Kasumi-1 (cell line): ENCODE measurements around the gene SMCHD1.
"Not testable (repeated sequence)": the region's sequence is repeated elsewhere in the genome, so short reads cannot be mapped to it uniquely, and the experiment has no call there.

Experiments used
- DNase-seq, 2 experiments: peaks; one replicate each; lab custom pipeline; 2025; lab: John Stamatoyannopoulos, UW

The SMCHD1 gene

DNA sequence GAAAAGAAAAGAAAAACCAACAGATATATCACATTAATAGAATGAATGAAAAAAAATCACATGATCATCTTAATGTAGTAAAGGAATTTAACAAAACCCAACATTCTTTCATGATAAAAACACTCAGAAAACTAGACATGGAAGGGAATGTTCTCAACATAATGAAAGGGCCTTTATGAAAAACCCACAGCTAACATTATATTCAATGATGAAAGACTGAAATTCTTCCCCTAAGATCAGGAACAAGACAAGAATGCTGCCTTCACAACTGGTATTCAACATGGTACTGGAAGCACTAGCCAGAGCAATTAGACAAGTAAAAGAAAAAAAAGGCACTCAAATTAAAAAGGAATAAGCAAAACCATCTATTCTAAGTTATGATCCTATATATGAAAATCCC is 162.8 kb downstream of the SMCHD1 start:
- no peak for DNase-seq

DNA sequence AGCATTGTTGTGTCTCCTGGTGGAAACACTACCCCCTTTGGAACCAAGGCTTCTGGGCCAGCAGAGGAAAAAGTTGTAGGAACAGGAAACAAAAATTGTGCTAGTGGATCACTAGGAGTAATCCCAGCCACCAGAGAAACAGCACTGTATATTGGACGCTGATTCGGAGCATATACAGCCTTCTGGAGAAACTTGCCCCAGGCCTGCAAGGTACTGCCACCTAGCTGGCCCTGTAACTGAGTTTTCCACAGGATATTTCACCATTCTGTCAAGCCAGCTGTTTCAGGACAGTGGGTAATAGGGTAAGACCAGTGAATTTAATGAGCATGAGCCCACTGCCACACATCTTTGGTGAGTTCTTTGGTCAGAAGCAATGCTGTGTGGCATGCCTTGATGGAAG is 166.2 kb downstream of the SMCHD1 start:
- no peak for DNase-seq

DNA sequence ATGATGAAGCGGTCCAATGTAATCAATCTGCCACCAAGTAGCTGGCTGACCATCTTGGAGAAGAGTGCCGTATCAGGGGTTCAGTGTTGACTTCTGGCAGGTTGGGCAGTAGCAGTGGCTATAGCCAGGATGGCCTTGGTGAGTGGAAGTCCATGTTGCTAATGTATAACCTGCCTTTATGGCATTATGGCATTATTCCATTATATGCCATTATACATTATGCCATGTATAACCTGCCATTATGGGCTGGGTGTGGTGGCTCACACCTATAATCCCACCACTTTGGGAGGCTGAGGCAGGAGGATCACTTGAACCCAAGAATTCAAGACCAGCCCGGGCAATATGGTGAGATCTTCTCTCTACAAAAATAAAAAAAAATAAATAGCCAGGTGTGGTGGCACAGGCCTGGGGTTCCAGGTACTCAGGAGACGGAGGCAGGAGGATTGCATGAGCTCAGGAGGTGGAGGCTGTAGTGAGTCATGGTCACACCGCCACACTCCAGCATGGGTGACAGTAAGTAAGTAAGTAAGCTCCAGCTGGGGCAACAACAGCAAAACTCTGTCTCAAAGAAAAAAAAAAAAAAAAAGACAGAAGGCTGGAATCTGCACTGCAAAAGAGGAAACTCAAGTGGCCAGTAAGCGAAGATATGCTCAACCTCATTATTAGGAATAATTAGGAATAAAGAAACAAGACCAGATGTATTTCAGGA is 166.8 kb downstream of the SMCHD1 start:
- no peak for DNase-seq

DNA sequence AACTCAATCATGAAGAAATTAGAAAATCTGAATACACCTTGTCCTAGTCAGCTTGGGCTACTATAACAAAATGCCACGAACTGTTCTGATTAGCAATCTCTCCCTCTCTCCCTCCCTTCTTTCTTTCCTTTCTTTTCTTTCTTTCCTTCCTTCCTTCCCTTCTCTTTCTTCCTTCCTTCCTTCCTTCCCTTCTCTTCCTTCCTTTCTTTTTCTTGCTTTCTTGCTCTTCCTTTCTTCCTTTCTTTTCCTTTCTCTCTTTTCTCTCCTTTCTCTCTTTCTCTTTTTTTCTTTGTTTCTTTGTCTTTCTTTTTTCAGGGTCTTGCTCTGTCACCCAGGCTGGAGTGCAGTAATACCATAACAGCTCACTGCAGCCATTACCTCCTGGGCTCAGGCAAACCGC is 167.7 kb downstream of the SMCHD1 start:
- no peak for DNase-seq

DNA sequence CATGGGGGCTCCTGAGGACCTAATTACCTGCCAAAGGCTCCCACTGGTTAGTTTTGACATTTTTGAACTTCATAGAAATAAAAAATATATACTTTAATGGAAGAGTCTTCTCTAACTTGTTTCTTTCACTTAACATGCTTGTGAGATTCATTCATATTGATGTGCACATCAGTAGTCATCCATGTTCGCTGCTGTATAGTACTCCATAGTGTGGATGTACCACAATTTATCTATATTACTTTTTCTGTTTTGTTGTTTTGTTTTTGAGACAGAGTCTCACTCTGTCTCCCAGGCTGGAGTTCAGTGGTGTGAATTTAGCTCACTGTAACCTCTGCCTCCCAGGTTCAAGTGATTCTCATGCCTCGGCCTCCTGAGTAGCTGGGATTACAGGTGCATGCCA is 168.4 kb downstream of the SMCHD1 start:
- DNase-seq, result no peak

DNA sequence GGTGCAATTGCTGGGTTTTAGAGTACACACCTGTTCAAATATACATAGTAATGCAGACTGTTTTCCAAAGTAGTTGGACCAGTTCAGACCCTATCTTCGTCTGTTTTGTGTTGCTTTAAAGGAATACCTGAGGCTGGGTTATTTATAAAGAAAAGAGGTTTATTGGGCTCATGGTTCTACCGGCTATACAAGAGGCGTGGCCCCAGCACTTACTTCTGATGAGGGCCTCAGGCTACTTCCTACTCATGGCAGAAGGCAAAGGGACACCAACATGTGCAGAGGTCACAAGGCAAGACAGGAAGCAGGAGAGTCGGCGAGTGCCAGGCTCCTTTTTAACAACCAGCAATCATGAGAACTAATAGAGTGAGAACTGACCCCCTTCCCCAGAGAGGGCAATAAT is 169.3 kb downstream of the SMCHD1 start:
- DNase-seq, result no peak

DNA sequence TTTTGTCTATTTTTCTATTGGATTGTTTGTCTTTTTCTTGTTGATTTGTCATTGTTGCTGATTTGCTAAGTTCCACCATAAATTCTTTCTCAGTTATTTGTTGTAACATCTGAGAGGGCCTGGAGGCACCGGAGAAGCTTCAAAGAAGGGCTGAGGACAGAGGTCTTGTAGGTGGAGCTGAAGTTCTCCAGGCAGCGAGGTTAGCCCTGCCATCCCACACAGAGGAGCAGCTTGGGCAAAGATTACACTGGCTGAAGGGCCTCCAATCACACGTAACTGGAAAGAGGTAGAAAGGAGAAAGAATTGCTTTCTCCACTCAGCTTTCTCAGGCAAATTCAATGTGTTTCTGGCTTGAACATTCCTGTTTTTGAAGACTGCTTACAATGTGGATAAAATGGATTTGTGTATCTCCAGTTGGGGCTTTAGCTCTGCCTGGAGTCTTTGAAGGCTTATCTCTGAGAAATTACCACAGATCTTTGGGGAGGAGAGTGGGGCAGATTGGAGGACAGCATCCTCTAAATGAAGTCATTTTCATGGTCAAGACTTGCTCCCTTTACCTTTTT is 170.2 kb downstream of the SMCHD1 start:
- no peak for DNase-seq

DNA sequence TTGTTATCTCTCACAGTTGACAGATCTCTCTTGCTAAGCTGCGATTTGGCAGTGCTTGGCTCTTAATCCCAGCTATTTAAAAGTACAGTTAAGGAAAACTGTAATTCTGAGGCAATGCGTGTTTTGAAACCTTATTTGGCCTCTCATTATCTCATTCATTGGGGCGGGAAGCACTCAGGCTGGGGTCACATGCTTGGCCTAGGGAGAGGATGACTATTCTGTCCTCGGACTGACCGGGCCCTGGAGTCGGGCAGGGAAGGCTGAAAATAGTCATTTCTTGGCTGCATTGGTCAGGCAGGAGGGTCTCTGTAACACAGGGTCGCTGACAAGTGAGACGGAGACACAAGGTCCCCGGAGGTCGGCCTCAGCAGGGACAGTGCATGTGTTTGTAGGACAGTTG is 171.1 kb downstream of the SMCHD1 start:
- DNase-seq, result no peak

DNA sequence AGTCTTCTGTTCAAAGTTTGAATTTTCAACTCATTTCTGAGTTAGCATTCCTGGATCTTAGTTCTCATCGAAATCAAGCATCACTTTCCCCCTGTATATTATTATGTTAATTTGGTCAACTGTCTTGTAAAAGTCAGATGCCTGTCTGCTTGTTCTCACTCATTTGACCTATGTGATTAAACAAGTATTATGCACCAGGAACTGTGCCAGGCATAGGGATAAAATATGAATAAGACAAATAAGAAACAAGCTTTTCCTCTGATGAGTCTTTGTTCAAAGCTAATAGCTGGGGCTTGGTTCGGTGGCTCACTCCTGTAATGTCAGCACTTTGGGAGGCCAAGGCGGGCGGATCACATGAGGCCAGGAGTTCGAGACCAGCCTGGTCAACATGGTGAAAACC is 171.5 kb downstream of the SMCHD1 start:
- no peak for DNase-seq

DNA sequence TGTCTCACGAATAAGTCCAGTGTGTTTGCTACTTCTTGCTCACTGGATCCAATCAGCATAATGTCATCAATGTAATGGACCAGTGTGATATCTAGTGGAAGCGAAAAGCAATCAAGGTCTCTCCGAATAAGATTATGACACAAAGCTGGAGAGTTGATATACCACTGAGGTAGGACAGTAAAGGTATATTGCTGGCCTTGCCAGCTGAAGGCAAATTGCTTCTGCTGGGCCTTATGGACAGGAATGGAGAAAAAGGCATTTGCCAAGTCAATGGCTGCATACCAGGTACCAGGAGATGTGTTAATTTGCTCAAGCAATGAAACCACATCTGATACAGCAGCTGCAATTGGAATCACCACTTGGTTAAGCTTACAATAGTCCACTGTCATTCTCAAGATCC is 180.6 kb downstream of the SMCHD1 start:
- not testable (repeated sequence) for DNase-seq

DNA sequence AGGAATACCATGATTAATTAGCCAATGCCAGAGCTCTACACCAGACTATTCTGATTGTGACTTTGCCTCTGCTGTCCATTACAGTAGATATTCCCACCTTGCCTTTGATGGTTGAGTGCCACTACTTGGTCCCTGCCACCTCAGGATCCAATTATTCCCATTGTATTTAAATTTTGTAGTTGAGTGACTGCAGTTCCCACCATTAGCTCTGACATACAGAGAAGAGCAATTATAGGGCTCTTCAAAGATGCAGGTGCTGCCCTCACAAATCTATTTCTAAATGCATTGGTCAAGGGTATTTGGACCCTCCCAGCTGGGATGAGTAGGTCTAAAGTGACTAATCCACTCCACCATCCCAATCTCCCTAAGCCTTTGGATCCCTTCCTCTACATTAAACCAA is 181.8 kb downstream of the SMCHD1 start:
- DNase-seq, result not testable (repeated sequence)

DNA sequence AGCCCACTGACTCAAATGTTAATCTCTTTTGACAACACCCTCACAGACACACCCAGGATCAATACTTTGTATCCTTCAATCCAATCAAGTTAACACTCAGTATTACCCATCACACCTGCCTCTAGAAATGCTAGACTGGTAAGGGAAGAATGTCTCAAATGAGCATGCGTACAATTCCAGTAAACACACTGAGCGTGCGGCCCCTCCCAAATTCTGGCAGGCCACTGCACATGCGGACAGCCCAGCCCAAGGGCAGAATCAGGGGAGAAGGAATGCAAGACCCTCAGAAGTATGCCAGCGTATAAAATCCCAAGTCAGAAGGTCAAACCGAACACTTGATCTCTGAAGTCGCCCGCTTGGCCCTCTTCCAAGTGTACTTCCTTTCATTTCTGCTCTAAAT is 183.7 kb downstream of the SMCHD1 start:
- no peak for DNase-seq

DNA sequence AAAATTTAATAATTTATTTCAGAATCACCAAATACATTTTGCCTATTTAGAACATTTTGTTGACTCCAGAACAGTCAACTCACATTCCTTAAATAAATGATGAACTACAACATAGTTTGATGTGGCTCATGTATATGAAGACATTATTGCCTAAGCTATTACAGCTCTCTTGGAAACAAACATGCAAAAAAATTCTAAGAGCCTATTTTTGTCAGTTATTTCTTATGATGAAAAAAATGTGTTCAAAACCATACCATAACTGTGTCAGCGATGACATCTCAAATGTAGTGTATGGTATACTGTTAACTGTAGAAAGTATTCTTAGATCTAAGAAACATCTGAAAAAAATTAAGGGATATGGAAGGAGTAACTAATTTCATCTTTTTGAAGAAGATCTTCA is 185.0 kb downstream of the SMCHD1 start:
- DNase-seq, result no peak

DNA sequence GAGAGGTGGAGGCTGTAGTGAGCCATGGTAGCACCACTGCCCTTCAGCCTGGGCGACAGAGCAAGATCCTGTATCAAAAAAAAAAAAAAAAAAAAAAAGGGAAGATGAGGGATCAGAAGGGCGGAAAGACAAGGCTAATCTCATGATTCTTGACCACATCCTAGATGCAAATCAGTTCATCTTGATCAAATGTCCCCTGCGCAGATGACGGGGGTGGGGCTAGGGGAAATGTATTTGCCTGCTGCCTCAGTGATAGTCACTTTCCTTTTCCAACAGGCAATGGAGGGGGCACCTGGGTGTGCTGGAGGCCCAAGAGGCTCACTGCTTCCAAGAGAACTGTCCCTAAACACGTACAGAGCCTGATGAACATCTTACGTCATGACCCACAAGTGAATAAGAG is 187.6 kb downstream of the SMCHD1 start:
- no peak for DNase-seq

DNA sequence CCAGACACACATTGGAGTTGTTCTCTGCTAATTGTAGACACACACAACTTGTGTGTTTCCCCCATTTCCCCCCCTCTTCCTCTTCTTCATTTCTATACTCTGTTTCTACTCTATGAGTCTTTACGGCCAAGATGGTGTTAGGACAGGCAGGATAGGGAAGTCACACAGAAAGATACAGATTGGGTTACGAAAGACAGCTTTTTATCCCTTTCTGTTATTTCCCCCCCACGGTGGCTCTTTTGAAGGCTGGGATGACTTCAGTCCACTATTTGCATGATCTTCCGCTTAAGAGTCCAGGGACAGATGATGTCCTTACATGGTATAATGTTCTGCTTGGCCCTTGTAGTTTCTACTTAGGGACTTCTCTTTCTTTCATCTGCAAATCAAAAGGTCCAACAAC is 189.6 kb downstream of the SMCHD1 start:
- DNase-seq, result no peak

DNA sequence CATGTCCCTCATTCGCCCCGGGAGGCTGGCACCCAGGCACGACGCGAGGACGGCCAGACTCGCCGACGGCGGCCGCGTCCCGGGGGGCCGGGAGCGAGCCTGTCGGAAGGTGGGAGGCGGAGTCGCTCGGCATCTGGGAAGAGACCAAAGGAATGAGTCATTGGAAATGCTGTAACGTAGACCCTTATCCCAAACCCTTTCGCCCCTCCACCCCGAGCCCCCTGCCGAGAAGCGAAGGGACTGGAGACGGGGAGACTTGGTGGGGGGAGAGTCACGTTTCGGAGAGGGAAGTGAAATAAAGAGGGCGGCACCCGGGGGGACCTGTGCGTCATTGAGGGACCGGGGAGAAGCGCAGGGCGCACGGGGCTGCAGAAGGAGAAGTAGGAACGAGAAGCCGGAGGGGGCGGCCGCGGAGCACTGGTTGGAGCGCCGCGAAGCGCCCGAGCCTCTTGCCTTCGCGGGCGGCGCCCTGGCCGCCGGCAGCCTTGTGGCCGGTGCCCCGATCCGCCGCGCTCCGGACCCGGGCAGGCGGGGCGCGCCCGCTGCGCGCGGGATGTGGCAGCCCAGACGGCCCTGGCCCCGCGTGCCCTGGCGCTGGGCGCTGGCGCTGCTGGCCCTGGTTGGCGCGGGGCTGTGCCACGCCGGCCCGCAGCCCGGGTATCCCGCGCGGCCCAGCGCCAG is 191.2 kb downstream of the SMCHD1 start, which contains the start of gene EMILIN2:
TSS of gene EMILIN2 (plus strand) at position 371 of the 681 bp plus-strand sequence. CDS start at position 554, 183 bp downstream.
- DNase-seq, result no peak

DNA sequence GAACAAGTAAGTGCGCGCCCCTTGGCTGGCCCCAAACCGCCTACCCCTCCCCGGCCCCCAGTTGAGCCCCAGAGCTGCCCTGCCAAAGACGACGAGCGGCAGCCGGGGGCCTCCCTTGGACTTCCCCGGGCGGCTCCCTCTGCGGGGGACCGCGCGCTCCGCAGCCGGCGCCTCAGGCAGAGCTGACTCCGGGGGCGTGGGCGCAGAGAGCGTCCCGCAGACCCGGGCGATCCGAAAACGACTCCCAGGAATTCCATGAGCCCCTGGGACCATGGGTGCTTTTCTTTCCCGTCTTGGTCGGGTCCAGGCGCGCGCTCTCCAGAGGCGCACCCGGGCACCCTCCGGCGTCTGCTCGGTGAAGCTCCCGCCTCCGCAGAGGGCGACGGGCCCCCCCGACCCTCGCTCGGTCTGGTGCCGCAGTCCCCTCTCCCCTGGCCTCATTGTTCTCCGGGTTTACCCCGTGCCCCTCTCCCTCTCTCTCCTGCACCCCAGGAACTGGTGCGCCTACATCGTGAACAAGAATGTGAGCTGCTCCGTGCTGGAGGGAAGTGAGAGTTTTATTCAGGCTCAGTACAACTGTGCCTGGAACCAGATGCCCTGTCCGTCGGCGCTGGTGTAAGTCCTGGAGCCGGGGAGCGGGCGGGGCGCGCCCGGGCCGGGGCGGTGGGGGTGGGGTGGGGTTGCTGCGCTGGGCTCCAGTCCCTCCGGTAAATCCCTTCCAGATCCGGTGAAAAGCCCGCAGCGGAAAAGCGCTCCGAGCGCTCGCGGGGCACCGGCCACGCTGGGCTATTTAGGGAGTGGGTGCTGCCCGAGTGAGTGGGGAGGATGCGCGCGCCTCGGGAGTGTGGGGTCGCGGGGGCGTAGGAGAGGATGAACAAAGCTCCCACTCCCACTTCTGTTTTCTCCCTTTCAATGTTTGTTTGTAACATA is 192.1 kb downstream of the SMCHD1 start:
- DNase-seq, result no peak

DNA sequence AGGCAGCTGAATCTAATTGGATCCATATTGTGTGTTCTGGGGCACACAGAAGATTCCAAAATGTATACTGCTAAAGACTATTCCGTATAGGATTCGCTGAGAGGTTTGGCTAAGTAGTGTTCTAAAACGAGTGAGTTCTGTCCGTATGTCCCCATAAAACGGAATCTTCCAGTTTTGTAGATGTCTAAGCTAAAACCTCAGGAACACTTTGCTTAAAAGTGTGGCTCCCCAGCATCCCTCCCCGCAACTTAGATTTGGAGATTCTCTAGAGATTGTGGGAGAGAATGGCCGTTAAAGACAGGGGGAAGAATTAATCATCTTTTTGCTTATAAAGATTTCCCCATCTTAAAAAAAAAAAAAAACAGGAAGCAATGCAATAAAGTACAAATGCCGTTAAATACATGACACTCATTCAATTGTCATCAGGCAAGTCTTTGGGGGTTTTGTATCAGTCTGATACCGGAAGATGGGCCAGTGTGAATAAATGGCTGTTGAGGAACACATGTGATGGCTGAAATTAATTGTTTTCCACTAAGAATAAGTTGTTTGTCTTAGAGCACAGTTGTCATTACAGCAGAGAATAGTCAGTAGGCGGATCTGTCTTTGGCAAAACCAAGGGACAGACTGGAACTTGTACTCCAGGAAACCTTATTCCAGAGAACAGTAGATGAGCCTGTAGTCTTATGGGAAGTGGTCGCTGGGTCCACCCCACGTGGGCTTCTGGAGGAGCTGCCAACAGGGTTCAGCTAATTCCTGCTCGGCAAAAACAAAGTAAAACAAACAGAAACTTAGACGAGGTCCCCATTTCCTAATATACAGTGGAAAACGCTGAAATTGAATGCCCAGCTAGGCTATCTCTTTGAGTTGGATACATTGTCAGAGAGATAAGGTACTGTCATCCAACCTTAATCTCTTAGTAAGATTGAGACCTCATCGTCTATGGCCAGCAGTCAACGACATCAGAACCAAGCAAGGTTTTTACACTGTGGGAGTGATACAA is 193.0 kb downstream of the SMCHD1 start:
- no peak for DNase-seq

DNA sequence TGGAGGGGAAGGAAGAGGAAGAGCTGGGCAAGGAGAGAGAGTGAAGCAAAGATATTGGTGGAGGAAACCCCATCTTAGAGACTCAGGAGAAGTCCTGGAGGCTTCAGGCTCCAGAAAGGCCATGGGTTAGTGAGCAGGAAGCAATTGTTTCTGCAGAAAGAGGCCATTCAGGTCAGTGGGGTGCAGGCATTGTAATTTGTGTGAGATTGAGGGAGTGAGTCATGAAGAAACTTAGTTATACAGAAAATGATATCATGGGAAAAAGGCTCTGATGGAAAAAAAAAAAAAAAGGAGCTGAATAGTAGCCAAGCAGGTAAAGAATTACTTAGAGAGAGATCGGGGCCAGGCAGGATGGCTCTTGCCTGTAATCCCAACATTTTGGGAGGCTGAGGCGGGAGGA is 195.3 kb downstream of the SMCHD1 start:
- no peak for DNase-seq

DNA sequence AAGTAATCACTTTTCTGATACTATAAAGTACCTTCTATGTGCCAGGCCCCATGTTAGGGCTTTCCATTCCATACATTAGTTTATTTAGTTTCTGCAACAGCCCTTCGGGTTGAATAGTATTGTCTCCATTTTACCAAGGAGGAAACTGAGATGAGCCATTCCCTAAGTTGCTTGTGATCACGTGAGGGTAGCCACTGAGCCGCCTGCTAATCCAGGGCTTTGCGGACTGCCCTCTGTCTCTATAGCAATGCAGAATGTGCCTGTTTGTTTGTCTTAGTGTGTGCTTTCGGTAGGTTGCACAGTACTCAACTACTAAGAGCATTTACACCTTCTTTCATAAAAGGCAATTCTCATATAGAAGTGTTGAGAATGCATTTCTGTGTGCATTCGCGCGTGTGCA is 196.2 kb downstream of the SMCHD1 start:
- no peak for DNase-seq

DNA sequence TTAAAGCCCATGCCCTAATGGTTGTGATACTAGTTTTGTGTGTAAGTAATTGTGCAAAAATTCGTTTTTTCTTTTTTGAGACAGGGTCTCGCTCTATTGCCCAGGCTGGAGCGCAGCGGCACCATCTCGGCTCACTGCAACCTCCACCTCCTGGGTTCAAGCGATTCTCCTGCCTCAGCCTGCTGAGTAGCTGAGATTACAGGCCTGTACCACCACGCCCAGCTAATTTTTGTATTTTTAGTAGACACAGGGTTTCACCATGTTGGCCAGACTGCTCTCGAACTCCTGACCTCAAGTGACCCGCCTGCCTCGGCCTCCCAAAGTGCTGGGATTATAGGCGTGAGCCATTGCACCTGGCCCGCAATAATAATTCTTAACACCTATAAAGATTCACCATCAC is 196.9 kb downstream of the SMCHD1 start:
- DNase-seq, result not testable (repeated sequence)
